GM19455 (cell line): ENCODE data around the gene NDUFAB1.
"Not testable (repeated sequence)": the region's sequence is repeated elsewhere in the genome, so short reads cannot be mapped to it uniquely, and the experiment has no call there.

Source experiments
- ATAC-seq: cut with Tn5 transposase; IDR thresholded peaks from one replicate; pipeline ENCODE4 v1.9.1; 2021; ENCODE audit not compliant: unreplicated experiment

NDUFAB1 gene

DNA sequence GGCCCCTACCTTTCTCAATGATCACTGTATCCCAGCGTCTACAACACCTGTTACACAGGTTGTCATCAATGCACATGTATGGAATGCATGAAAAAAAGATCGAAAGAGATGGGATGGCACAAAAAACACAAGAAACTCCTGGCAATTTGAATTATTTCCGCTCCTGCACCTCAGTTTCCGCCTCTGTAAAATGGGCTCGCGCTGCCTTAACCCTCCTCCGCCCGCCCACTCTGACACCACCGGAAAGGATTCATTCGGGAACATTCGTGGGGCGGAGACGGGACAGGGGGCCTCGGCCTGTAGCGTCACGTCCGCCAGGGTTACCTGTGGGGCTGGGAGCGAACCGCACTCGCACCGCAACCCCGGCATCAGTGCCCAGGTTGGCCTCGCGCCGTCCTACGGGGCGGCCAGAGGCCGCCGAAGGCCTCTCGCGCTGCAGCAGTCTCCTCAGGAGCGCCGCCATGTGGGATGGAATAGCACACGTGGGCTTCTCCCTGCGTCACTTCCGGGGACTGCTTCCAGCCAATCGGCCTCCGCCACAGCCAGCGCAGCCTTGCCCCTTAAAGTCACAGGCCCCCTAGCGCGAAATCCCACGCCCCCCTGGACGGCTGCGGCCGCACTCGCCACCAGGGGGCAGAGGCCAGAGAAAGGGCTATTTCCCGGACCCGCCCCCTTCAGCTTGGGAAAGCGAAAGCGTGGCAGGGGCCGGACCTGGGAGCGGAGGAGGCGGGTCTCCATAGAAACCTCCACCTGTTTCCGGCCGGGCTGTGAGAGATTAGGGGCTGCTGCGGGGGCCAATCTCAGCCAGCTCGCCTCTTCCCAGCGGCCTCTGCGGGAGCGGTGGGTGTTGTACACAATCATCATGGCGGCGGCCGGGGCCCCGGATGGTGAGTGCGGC is 39.0 kb downstream of the NDUFAB1 start, which contains the start of the genes EARS2 and UBFD1:
Gene EARS2, minus strand, starts transcription at position 470 of the 898 bp plus-strand sequence. Its CDS starts 7 bp downstream, at position 463.
Gene UBFD1, plus strand, starts transcription at position 847 of the 898 bp plus-strand sequence. Its CDS starts 16 bp downstream, at position 863.
- ATAC-seq, result peak; percentile 90

DNA sequence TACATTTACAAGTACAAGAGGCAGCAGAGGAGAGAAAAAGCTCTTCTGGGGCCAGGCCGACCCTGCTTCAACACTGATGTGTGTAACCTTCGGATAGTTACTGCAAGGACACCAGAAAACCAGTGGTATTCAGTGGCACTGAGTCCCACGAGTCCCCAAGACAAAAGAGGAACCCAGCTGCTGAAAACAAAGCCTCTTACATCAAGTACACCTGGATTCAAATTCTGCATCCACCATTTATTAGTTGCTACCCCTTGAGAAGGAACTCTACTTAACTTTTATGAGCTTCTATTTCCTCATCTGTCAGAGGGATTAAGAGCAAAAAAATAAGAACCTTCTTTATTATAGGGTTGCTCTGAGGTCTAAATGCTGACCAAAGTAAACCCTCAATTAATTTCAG is 41.6 kb downstream of the NDUFAB1 start:
- ATAC-seq, result no peak

DNA sequence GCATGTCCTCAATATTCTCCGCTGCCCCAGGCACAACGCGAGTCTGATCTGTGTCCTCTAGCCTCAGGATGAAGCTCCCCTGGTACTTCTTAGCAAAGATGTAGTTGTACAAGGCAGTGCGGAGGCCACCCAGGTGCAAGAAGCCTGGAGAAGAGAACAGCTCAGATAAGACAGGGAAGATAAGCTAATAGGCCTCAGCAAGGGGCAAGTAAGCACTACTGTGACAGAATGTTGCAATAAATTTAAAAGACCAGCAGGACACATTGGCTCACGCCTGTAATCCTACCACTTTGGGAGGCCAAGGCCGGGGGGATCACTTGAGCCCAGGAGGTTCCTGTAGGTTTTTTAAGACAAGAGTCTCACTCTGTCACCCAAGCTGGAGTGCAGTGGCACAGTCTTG is 44.0 kb downstream of the NDUFAB1 start:
- no peak for ATAC-seq

DNA sequence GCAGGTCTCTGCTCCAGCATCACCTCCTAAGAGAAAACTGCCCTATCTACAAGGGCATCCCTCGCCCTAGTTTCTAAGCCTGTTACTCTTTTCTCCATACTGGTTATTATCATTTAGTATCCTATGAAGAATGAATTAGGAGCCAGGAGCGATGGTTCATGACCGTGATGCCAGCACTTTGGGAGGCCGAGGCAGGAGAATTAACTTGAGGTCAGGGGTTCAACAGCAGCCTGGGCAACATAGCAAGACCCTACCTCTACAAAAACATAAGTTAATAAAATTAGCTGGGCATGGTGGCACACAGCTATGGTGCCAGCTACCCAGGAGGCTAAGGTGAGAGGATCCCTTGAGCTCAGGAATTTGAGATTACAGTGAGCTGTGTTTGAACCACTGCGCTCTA is 46.2 kb downstream of the NDUFAB1 start:
- ATAC-seq, result no peak

DNA sequence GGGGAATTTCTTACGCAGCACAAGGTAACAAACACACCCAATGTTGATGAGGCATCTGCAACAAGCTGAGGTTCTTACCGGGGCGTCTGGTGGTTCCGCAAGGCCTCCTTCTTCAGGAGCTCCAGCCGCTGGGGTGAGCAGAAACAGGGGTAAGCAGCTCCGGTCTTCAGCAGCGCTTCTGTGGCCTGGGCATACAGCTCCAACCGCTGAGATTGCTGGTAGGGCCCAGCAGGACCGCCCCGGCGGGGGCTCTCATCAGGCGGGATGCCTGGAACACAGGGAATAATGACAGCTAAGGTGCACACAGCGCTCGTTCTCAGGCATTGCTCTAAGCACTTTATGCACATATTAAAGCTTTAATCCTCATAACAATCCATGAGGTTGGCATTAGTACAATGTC is 51.7 kb downstream of the NDUFAB1 start:
- no peak for ATAC-seq

DNA sequence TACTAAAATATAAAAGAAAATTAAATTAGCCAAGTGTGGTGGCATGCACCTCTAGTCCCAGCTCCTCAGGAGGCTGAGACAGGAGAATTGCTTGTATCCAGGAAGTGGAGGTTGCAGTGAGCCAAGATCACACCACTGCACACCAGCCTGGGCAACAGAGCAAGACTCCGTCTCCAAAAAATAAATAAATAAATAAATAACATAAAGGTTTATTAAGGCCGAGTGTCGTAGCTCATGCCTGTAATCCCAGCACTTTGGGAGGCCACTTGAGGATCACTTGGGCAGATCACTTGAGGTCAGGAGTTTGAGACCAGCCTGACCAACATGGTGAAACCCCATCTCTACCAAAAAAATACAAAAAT is 55.3 kb downstream of the NDUFAB1 start:
- ATAC-seq, result not testable (repeated sequence)

DNA sequence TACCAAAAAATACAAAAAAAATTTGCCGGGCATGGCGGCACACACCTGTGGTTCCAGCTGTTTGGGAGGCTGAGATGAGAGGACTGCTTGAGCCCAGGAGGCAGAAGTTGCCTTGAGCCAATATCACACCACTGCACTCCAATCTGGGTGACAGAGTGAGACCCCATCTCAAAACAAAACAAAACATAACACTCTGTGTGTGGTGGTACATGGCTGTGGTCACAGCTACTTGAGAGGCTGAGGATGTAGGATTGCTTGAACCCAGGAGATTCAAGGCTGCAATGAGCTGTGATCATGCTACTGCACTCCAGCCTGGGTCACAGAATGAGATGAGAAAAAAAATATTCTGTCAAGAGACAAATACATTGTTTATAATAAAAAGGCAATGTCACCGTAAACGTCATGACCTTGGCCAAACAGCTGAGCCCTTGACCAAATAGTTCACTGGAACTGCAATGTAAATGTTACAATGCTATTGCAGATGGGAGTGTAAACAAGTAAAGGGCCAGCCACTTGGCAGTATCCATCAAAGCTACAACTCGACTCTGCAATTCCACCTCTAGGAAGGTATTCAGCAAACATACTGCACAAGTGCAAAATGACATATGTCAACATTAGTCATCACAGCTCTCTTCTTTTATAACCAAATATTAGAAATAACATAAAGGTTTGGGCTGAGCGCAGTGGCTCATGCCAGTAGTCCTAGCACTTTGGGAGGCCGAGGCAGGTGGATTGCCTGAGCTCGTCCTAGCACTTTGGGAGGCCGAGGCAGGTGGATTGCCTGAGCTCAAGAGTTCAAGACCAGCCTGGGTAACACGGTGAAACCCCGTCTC is 55.9 kb downstream of the NDUFAB1 start:
- ATAC-seq, result no peak

DNA sequence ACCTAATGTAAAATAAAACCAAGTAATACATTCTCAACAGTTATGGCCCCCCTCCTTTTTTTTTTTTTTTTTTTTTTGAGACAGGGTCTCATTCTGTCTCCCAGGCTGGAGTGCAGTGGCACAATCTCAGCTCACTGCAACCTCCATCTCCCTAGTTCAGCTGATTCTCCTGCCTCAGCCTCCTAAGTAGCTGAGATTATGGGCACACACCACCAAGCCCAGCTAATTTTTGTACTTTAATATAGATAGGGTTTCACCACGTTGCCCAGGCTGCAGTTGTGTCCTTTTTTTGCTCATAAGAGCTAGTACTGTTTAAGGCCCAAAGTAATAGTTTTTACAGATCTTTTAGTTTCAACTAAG is 57.2 kb downstream of the NDUFAB1 start:
- ATAC-seq, result no peak

DNA sequence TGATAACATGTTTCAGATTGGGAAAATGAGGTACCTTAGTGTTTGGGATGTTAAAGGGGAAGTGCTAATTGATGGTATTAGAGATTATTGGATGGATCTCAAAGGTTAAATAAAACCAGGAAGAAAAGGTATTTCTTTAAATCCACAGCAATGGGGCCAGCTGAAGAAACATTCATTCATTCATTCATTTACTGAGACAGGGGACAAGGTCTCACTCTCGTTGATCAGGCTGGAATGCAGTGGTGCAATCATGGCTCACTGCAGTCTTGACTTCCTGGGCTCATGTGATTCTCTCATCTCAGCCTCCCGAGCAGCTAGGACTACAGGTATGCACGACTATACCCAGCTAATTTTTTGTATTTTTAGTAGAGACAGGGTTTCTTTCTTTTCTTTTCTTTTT is 58.7 kb downstream of the NDUFAB1 start:
- no peak for ATAC-seq

DNA sequence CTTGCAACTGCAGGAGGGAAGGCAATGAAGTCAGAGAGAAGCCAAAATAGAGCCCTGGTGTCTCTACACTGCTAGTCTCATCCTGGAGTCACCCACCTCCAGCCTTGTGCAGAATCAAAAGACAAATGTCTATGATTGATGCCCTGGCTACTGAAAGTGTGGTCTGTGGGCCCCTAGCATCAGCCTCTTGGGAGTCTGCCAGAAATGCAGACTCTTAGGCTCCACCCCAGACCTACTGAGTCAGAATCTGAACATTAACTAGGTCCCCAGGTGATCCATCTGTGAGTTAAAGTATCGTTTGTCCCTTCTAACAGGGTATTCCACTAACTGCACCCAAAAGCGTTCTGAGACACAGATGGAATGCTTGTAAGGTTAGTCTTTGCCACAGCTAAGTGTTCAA is 60.2 kb downstream of the NDUFAB1 start:
- ATAC-seq, result no peak

DNA sequence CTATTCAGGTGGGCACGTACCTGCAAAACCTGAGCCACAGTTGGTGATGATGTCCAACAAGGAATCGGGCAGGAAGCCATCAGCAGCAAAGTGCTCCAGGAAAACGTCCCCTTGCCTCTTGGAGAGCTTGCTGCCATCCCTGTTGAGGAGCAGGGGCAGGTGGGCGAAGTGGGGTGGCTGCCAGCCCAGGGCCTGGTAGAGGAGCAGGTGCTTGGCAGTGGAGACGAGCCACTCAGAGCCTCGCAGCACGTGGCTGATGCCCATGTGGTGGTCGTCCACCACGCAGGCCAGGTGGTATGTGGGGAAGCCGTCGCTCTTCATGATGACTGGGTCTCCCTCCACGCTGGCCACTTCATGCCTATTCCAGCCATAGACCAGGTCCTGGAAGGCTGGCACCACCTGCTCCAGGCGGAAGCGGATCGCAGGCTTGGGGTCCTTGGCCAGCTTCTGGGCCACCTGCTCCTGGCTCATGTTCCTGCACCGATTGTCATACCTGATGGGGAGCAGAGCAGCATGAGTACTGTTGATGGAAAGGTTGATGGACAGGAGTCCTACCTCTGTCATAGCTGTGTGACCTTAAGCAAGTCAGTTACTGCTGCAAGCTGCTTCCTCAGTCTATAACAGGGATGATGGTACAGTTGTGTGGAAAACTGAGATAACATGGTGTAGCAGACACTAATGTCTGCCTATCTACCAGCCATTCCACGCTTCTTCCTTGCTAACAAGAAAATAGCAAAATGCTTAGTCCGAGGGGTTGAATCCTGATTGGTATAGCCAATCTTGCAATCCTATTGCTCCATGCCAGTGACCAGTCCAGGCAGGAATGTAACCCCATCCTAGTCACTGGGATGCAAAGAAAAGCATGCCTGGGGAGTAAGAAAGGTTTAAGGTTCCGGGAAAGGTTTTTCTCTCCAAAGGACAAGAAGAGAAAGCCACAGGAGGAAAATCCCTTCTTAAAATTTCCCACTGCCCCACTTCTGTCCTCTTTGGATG is 61.0 kb downstream of the NDUFAB1 start:
- no peak for ATAC-seq

DNA sequence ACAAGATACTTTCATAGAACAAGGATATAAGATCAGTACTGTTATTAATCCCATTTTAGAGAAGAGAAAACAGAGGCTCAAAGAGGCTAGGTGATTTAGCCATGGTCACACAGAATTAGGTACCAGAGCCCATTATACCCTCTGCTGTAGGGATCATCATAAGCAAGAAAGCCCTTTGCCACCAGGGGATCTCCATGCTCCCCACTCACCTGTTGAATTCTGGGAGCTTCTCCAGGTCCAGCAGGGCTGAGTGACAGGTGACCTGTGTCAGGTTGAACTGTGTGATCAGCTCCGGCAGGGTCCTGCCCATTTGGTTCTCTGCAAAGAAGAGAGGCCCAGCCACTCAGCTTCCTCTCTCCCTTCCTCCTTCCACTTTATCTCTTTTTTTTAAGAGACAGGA is 63.7 kb downstream of the NDUFAB1 start:
- ATAC-seq, result no peak
